Dermis microvascular lymphatic vessel endothelial cell (primary cell): ENCODE results near the gene NDUFAF3. TPM values are rescaled to one million over a fixed set of nuclear protein-coding genes. Genes with fewer than 3 reads are reported as not detected.
"Not testable (repeated sequence)": the region's sequence is repeated elsewhere in the genome, so short reads cannot be mapped to it uniquely, and the experiment has no call there.

Experiments used
- DNase-seq, 2 donors: peaks; one replicate each; pipeline versions ENCODE4 v3.0.0 to v3.0.0-alpha.2; 2010; ENCODE audit warnings: low read depth in 2 of 2
- total RNA-seq: library from RNA; depleted of rRNA; stranded (reverse); fragments of >200 nt; gene quantifications from 2 replicates; pipeline ENCODE4 v1.2.1, GENCODE V29; 2014

NDUFAF3 gene
- total RNA-seq, 1 donor from 2014 or later = 52.9 TPM

DNA sequence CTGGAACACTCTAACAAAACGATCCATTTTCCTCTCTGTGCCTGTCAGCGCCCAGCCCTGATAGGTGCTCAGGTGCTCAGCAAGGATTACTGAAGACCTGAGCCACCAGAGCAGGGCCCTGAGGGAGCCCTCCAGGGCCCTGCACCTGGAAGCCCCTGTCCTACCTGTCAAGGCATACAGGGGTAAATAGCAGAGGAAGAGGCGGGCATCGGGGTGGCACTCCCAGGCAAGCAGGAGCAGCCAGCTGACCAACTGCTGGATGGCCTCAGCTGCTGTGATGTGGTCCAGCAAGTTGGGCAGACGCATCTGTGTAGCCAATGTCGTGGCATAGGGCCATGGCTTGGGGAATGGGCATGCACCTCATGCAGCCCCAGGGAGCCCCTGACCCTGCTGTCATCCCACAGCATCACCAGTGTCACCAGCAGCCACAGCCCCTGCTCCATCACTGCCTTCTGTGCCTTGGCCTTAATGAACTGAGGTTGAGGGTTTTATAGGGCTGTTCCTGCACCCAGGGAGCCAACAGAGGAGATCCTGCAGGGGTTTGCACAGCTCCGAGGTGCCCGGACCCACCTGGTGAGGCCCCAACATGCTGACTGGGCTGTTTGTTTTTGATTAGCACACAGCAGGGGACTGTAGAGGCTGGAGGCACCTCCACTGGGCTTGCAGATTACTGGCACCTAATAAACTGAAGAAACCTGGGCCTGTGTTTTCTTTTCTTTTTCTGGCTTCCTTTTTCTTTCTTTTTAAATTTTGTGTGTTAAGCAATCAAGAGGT, 22.6 kb upstream of the NDUFAF3 start:
- DNase-seq = no peak

DNA sequence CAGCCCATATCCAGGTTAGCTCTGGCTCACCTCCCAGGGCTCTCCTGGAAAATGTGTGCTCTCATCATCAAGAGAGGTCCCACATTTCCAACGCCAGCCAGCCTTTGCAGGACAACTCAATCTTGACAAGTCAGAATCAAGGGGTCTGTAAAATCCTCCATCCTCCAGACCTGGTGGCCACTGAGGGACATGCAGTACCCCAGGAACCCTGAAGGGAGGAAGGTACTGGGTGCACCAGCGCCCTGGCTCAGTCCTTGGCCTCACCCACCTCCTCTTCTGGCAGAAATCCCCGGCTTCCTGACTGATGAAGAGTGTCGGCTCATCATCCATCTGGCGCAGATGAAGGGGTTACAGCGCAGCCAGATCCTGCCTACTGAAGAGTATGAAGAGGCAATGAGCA, 20.8 kb upstream of the NDUFAF3 start:
- DNase-seq = no peak

DNA sequence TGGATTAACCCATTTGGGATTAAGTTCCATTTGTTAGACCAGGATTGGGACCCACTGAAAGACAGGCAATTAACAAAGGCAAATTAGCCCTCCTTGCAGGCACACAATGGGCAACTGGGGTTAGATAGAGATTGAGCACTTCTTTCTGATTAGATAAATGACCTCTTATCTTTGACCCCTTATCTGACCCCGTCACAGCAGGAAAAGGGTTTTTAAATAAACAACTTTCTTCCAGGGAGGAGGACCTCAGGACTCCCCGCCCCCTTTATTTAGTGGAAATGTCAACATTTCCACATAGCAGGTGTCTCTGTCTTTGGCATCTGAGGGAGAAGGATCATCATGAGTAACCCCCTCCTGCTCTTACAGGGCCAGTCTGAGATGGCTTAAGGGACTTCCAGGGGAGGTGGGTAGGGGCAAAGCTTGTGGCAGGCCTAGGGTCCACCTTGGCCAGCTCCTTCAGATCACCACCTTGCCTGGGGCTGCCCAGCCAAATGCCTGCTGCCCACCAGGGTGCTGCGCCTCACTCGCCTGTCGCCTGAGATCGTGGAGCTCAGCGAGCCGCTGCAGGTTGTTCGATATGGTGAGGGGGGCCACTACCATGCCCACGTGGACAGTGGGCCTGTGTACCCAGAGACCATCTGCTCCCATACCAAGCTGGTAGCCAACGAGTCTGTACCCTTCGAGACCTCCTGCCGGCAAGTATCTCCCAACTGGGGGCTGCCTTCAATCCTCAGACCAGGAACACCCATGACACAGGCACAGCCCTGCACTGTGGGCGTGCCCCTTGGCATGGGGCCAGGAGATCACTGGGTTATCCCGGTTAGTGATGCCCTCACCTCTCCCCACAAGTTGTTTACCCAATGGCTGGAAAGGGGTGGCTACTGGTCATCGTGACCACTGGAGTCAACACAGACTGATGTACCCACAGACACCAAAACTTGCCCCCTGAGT, 17.3 kb upstream of the NDUFAF3 start:
- no peak for DNase-seq

DNA sequence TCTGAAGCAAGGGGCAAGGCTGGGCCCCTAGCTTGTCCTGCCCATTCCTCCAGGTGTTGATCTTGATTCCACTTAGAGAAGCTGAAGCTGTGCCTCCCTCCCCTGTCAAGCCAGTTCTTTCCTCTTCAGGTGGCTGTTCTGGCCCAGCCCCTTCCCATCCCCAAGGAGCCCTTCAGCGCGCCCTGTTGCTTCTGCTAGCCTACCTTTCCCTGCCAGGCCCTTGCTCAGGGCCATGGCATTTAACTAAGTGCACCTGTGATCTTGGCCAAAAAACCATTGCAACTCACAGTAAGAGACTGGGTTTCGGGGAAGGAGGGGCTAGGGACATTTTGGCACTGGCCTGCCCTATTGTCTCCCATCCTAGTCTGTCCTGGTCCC, 16.6 kb upstream of the NDUFAF3 start:
- DNase-seq = no peak

DNA sequence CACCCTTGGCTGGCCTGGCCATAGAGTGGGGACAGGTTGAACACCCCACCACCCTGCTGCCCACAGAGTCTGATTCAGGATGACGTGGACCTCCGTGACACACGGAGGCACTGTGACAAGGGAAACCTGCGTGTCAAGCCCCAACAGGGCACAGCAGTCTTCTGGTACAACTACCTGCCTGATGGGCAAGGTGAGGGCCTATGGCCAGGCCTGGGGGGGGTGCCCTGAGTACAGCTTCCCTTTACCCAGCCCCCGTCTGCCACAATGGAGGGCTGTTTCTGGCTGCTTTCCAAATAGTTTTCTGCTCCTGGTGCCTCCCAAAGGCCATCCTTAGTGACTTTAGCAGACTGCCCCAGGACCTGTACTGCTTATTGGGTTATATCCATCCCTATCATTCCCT, 15.9 kb upstream of the NDUFAF3 start:
- DNase-seq = no peak

DNA sequence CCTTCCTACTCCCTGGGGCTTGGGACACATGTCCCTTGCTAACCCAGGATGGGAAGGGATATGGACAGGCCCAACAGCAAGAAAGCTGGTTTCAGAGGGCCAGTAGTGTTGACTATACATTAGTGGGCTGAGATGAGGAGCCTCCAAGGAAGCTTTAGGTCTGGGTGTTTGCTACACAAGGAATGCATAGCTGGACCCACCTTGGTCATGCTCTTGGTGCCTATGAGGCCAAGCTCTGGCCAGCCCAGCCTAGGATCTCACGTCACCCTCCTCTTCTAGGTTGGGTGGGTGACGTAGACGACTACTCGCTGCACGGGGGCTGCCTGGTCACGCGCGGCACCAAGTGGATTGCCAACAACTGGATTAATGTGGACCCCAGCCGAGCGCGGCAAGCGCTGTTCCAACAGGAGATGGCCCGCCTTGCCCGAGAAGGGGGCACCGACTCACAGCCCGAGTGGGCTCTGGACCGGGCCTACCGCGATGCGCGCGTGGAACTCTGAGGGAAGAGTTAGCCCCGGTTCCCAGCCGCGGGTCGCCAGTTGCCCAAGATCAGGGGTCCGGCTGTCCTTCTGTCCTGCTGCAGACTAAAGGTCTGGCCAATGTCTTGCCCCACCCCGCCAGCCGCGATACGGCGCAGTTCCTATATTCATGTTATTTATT, 15.4 kb upstream of the NDUFAF3 start:
- DNase-seq = peak in 1 of 2 donors; percentile 68

DNA sequence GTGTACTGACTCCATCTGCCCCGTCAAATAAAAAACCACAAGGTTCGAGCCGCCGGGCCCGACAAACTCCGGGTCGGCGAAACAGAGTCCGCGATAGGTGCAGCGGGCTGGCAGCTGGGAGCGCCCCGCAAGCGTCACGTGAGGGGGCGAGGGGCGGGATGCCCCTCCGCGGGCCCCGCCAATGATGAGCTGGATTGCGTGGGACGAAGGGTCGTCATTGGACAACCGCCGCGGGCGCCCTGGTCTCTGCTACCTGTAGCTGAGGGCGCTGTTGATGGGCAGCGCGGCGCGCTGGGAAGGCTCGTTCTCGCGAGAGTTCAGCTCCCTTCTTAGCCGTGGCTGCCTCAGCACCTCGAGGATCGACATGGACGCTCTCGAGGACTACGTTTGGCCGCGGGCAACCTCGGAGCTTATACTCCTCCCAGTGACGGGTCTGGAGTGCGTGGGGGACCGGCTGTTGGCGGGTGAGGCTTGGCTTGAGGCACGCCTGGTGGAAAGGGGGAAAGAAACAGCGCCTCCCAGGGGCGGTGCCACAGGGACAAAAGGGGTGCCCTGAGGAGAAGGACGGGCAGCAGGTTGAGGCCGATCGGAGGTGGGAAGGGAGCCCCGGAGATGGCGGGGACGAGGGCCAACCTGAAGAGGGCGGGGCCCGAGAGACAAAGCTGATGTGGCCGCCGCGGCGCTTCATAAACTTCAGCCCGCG, 14.7 kb upstream of the NDUFAF3 start, which contains the start of gene WDR6:
Gene WDR6 (plus strand): TSS at position 324 of the 703 bp plus-strand sequence. CDS start 41 bp downstream, at position 365.
- peak; percentile 95 to 99 for DNase-seq

DNA sequence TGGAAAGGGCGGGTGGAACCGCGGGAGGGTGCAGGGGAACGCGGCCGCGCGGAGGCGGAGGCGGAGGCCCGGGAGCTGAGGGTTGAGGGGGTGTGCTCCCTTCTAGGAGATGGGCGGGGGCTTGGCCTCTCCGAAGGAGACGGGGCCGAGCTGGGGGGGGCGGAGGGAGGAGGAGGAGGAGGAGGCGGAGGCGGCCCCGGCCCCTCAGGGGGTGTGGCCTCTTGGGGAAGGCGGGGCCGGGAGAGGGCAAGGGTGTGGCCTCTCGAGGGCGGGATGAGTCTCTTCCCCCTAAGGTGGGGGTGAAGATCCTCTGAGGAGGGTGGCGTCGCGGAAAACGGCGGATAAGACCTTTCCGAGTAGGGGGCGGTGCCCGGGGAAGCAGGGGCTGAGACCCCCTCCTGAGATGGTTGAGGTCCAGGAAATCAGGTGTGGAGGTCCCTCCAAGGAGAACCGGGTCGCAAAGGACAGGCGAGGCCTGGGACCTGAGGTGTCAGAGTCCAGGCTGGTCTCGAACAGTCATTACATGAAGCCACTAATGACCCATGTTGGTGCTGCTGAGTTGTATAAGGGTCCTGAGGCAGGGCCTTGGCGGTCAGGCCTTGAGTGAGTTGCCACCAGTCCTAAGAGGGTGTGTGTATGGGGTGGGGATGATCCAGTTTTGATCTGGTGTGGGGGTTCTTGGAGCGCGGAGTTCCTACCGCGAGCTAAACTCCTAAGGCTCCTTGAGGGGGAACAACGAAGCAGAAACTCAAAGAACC, 14.0 kb upstream of the NDUFAF3 start:
- DNase-seq = peak in 1 of 2 donors; percentile 78

DNA sequence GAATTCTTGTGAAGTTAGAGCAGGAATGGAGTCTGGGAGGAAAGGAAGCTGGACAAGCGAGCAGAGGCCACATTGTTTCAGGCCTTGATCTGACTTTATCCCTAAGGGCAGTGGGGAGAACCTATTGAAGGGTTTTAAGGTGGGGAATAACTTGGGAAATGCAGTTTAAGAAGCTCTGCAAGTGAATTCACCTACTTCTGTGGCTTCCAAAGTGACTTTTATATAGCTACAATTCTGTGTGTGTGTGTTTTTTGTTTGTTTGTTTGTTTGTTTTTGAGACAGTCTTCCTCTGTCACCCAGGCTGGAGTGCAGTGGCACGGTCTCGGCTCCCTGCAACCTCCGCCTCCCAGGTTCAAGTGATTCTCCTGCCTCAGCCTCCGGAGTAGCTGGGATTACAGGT, 13.3 kb upstream of the NDUFAF3 start:
- DNase-seq = not testable (repeated sequence)

DNA sequence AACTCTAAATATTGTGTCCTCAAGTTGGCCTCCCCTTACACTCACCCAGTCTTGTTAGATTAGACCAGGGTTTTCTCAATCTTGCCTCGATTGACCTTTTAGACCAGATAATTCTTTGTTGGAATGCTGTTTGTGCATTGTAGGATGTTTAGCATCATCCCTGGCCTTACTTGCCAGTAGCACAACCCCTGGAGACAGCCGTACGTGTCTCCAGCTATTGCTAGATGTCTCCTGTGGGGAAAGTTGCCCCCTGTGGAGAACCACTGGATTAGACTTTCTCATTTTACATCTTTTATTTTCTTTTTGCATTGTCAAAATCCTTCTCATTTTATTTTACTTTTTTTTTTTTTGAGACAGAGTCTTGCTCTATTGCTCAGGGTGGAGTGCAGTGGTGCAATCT, 12.5 kb upstream of the NDUFAF3 start:
- DNase-seq = no peak

DNA sequence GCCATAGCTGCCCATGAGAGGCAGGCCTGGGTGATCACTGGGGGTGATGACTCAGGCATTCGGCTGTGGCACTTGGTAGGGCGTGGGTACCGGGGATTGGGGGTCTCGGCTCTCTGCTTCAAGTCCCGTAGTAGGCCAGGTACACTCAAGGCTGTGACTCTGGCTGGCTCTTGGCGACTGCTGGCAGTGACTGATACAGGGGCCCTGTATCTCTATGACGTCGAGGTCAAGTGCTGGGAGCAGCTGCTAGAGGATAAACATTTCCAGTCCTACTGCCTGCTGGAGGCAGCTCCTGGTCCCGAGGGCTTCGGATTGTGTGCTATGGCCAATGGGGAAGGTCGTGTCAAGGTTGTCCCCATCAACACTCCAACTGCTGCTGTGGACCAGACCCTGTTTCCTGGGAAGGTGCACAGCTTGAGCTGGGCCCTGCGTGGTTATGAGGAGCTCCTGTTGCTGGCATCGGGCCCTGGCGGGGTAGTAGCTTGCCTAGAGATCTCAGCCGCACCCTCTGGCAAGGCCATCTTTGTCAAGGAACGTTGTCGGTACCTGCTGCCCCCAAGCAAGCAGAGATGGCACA, 9.4 kb upstream of the NDUFAF3 start:
- no peak for DNase-seq

DNA sequence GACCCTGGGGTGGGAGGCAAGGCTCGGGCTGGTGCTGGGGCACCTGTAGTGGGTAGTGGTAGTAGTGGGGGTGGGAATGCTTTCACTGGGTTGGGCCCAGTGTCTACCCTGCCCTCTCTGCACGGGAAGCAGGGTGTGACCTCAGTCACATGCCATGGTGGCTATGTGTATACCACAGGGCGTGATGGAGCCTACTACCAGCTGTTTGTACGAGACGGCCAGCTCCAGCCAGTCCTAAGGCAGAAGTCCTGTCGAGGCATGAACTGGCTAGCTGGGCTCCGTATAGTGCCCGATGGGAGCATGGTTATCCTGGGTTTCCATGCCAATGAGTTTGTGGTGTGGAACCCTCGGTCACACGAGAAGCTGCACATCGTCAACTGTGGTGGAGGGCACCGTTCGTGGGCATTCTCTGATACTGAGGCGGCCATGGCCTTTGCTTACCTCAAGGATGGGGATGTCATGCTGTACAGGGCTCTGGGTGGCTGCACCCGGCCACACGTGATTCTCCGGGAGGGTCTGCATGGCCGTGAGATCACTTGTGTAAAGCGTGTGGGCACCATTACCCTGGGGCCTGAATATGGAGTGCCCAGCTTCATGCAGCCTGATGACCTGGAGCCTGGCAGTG, 8.7 kb upstream of the NDUFAF3 start:
- no peak for DNase-seq

DNA sequence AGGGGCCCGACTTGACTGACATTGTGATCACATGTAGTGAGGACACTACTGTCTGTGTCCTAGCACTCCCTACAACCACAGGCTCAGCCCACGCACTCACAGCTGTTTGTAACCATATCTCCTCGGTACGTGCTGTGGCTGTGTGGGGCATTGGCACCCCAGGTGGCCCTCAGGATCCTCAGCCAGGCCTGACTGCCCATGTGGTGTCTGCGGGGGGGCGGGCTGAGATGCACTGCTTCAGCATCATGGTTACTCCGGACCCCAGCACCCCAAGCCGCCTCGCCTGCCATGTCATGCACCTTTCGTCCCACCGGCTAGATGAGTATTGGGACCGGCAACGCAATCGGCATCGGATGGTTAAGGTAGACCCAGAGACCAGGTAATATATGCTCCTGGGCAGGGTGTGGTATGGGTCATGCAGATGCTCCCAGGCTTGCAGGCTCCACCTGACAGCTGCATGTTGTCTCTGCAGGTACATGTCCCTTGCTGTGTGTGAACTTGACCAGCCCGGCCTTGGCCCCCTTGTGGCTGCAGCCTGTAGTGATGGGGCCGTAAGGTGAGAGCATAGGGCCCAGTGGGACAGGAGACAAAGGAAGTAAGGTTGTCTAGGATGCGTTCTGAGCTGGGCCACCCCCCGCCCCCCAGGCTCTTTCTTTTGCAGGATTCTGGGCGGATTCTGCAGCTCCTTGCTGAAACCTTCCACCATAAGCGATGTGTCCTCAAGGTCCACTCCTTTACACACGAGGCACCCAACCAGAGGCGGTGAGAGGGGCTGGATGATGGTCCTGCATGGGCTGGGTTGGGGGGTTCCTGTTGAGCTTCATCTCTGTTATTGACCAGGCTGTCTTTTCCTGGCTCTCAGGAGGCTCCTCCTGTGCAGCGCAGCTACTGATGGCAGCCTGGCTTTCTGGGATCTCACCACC, 7.9 kb upstream of the NDUFAF3 start:
- peak in 1 of 2 donors; percentile 50 for DNase-seq

DNA sequence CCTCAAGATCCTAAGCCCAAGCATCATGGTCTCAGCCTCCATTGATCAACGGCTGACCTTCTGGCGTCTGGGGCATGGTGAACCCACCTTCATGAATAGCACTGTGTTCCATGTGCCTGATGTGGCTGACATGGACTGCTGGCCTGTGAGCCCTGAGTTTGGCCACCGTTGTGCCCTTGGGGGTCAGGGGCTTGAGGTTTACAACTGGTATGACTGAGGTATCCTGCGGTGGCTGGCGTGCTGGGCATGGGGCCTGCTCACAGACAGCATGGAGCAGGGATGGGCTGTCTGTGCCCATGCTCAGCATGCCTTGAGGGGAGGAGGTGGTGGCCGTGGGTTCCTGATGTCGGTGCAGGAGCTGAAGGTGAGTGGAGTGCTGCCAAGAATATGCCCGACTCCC, 6.8 kb upstream of the NDUFAF3 start:
- no peak for DNase-seq

DNA sequence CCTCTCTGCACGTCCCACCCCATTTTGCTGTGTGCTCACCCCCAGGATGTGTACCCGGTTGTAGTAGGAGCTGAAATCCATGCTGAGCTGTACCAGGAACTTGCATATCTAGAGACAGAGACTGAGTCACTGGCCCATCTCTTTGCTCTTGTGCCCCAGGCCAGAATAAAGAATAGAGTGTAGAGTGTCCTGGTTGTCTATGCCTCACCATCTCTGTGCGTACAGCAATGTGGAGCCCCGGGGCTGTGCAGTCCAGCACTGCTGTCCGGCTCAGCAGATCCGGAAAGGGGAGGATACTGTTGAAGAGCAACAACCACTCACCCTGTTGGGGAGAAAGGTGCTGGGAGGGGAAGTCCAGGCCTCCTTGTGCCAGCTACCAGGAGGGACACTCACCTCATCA, 6.2 kb upstream of the NDUFAF3 start:
- no peak for DNase-seq

DNA sequence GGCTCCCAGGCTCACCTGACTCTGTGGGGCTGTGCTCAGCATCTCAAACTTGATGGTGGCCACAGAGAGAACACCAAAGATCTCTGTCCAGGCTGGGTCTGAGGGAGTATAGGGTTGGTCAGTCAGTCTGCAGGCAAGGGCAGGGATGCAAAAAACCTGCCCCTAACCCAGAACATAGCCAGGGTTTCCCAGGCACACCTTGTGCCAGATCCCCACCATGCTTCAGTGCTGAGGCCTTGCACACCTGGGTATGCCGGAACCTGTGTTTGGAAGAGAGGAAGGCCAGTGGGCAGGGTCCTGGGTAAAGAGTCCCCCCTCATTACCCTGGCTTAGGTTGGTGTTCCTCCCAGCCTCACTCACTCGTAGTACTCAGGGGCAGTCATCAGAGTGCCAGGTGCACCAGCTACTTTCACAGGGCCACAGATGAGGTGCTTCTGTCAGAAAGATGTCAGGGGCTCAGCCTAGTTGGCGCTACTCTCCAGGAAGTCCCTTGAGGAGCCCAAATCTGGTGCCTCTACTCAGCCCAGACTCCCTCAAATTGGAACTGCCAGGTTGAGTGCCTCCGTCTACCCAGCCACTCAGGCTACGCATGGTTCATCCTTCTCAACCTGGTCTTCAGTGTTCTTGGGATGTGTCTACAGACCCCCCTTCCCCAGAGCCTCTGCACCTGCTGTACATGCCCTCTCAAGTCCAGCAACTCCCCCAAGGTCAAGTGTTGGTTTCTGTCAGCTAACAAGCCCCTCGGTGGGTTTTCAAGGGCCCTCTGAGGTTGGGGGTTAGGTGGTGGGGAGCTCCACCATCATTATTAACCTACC, 5.3 kb upstream of the NDUFAF3 start:
- DNase-seq = no peak

DNA sequence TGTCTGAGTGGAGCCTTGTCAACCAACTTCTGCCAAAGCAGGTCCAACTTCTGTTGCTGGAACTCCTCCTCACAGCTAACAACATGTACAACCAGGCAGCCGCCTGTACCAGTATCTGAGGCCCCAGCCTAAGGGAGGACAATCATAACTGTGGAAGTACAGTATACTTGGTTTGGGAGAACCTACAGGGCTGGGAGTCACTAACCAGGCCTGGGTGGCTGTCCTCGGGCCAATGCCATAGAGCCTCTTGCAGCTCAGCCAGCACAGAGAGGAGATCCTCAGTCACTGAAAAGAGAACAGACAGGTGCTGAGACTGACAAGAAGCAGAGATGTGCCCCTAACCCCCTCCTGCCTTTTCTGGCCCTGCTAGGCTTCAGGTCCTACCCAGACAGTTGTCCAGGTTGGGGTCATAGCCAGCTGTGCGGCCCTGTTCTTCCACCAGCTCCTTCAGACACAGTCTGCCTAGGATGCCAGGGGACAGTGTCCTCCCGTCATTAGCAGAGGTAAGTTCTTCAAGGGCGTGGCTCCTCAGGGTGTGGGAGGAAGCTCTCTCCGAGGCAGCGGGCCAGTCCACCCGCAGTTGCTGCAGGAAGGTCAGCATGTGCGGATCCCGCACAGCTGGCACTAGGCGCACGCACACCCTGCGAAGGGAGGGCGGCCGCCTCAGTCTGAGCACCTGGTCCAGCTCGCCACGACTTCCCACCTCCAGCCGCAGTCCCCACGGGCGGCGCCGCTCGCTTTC, 4.5 kb upstream of the NDUFAF3 start:
- DNase-seq = no peak
